Hepatocyte (in vitro differentiated cells): ENCODE measurements around the gene NUP153.
"Not testable (repeated sequence)": the region's sequence is repeated elsewhere in the genome, so short reads cannot be mapped to it uniquely, and the experiment has no call there.

Experiments used
- EZH2phosphoT487 ChIP-seq: fragments of 200-600 bp; sonication (generic); IDR thresholded peaks from one replicate; pipeline ENCODE4 v1.6.1; 2018; ENCODE audit warnings: antibody characterized with exemption, mild to moderate bottlenecking, low read depth, moderate library complexity; ENCODE audit not compliant: unreplicated experiment, severe bottlenecking
- TF ChIP-seq, protein P1 (sequence below): fragments of 200-600 bp; sonication (generic); IDR thresholded peaks from 2 replicates; pipeline ENCODE4 v1.5.1; 2016; ENCODE audit warnings: antibody characterized with exemption, mild to moderate bottlenecking; ENCODE audit not compliant: poor library complexity

- TF ChIP-seq, protein P1, sequence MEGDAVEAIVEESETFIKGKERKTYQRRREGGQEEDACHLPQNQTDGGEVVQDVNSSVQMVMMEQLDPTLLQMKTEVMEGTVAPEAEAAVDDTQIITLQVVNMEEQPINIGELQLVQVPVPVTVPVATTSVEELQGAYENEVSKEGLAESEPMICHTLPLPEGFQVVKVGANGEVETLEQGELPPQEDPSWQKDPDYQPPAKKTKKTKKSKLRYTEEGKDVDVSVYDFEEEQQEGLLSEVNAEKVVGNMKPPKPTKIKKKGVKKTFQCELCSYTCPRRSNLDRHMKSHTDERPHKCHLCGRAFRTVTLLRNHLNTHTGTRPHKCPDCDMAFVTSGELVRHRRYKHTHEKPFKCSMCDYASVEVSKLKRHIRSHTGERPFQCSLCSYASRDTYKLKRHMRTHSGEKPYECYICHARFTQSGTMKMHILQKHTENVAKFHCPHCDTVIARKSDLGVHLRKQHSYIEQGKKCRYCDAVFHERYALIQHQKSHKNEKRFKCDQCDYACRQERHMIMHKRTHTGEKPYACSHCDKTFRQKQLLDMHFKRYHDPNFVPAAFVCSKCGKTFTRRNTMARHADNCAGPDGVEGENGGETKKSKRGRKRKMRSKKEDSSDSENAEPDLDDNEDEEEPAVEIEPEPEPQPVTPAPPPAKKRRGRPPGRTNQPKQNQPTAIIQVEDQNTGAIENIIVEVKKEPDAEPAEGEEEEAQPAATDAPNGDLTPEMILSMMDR = not testable (repeated sequence)
- TF ChIP-seq EZH2phosphoT487 = not testable (repeated sequence)
These were observed 28.6 kb upstream of the NUP153 start for GRCh38 chr6:17735311-17735710.
